GM12801 (cell line): Measurements from ENCODE around the gene CACNA2D3.

ENCODE experiments used
- CTCF ChIP-seq: IDR thresholded peaks from one replicate; pipeline ENCODE4 v1.5.1; 2011; ENCODE audit warnings: control low read depth; ENCODE audit not compliant: insufficient read length; ENCODE audit errors: extremely low read depth

Gene CACNA2D3

GRCh38 chr3:54845011-54845410 lies 722.7 kb downstream of the CACNA2D3 start:
- no peak for TF ChIP-seq CTCF

GRCh38 chr3:54845551-54845950 lies 723.2 kb downstream of the CACNA2D3 start:
- TF ChIP-seq CTCF = no peak

- TF ChIP-seq CTCF = no peak
Measured at GRCh38 chr3:54846119-54846518, 723.8 kb downstream of the CACNA2D3 start.

GRCh38 chr3:54847361-54847760 lies 725.0 kb downstream of the CACNA2D3 start:
- no peak for TF ChIP-seq CTCF

- TF ChIP-seq CTCF = no peak
Measured at GRCh38 chr3:54849360-54849759, 727.0 kb downstream of the CACNA2D3 start.

- TF ChIP-seq CTCF = no peak
Measured at GRCh38 chr3:54850484-54851018, 728.2 kb downstream of the CACNA2D3 start.

- no peak for TF ChIP-seq CTCF
Measured at GRCh38 chr3:54853573-54854404, 731.4 kb downstream of the CACNA2D3 start.
